ENCODE measurements around the gene ERC1. TPM values are rescaled to one million over a fixed set of nuclear protein-coding genes. Genes with fewer than 3 reads are reported as not detected.

The ERC1 gene
- polyA plus RNA-seq, 2 of the 4 experiments (the other 2 are of a cell fraction), result 14.2 to 20.9 TPM

DNA sequence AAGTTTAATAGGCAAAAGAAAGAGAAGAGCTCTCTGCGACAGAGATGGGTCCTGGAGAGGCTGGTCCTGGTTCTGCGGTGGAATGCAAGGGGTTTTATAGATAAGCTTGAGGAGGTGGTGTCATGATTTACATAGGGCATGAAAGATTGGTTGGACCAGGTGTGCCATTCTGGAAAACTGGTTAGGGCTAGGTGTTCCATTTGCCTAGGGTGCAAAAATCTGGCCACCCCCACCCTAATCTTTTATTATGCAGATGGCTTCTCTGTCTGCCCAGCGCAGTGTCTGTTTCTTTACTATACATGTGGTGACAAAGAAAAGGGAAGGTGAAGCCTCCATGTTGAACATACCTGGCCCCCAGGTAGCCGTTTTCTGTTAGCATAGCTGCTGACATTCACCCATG is 65.4 kb downstream of the ERC1 start:
- Histone ChIP-seq H3K4me3 (no peak overlapping the region), H3K4me2 (no peak overlapping the region), H3K4me1 (0 out of 3 replicates have a peak, but pooled peaks cover 7% of the 10 kb centered on the region), H3K27ac (no peak overlapping the region), H3K9me3 (peaks cover 17% of the 10 kb centered on the region; the same call in 2 of the 3 replicates)
- DNase-seq (ENCODE audit: low read depth in 1 of 2, low spot score in 1 of 2) (no peak), FAIRE-seq (no peak), ATAC-seq (no peak)
- WGBS (ENCODE audit: missing lambda C conversion rate), result 86% methylated on average over 4 of the region's 4 CpGs
- ChIA-PET CTCF (interaction anchor here (0.6 to 1.4 kb wide), 2 partner anchors 15 to 39 kb away, joined by 3 read pairs; no protein-coding TSS in a partner anchor), POLR2A (no interaction called here)
- TF ChIP-seq, protein P1, sequence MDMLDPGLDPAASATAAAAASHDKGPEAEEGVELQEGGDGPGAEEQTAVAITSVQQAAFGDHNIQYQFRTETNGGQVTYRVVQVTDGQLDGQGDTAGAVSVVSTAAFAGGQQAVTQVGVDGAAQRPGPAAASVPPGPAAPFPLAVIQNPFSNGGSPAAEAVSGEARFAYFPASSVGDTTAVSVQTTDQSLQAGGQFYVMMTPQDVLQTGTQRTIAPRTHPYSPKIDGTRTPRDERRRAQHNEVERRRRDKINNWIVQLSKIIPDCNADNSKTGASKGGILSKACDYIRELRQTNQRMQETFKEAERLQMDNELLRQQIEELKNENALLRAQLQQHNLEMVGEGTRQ (IDR thresholded peaks at IDR 0.05), result no peak
- TF ChIP-seq EHMT2 (IDR thresholded peaks at IDR 0.05; ENCODE audit: low read depth) (no peak), RCOR1 (IDR thresholded peaks at IDR 0.05; ENCODE audit: low read depth, low read length) (no peak), CBX8 (IDR thresholded peaks at IDR 0.05) (no peak), NPAS2 (CRISPR knock-in tag; IDR thresholded peaks at IDR 0.05; ENCODE audit: borderline replicate concordance) (no peak), SMC3 (IDR thresholded peaks at IDR 0.05) (no peak)
- TF ChIP-seq, protein P2, sequence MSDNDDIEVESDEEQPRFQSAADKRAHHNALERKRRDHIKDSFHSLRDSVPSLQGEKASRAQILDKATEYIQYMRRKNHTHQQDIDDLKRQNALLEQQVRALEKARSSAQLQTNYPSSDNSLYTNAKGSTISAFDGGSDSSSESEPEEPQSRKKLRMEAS (IDR thresholded peaks at IDR 0.05), result no peak
- TF ChIP-seq, protein P3, sequence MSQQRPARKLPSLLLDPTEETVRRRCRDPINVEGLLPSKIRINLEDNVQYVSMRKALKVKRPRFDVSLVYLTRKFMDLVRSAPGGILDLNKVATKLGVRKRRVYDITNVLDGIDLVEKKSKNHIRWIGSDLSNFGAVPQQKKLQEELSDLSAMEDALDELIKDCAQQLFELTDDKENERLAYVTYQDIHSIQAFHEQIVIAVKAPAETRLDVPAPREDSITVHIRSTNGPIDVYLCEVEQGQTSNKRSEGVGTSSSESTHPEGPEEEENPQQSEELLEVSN (IDR thresholded peaks at IDR 0.05; ENCODE audit: borderline replicate concordance, low read depth), result no peak
- TF ChIP-seq, protein P4, sequence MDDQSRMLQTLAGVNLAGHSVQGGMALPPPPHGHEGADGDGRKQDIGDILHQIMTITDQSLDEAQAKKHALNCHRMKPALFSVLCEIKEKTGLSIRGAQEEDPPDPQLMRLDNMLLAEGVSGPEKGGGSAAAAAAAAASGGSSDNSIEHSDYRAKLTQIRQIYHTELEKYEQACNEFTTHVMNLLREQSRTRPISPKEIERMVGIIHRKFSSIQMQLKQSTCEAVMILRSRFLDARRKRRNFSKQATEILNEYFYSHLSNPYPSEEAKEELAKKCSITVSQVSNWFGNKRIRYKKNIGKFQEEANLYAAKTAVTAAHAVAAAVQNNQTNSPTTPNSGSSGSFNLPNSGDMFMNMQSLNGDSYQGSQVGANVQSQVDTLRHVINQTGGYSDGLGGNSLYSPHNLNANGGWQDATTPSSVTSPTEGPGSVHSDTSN (IDR thresholded peaks at IDR 0.05), result no peak

DNA sequence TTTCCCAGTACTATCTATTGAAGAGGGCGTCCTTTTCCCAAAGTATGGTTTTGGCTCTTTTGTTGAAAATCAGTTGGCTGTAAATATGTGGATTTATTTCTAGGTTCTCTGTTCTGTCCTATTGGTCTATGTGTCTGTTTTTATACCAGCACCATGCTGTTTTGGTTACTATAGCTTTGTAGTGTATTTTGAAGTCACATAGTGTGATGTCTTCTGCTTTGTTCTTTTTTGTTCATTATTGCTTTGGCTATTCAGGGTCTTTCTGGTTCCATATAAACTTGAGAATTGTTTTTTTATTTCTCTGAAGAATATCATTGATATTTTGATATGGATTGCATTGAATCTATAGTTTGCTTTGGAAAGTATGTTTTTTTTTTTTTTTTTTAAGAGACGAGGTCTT is 67.4 kb downstream of the ERC1 start:
- Histone ChIP-seq H3K4me2 (no peak overlapping the region), H3K27ac (no peak overlapping the region), H3K4me1 (0 out of 3 replicates have a peak, but pooled peaks cover 3% of the 10 kb centered on the region), H3K4me3 (no peak overlapping the region), H3K9me3 (peaks cover 20% of the 10 kb centered on the region; the same call in 2 of the 3 replicates)
- TF ChIP-seq, protein P4 (IDR thresholded peaks at IDR 0.05), result no peak
- TF ChIP-seq RCOR1 (IDR thresholded peaks at IDR 0.05; ENCODE audit: low read depth, low read length), result no peak
- TF ChIP-seq JUN (IDR thresholded peaks at IDR 0.05), result no peak
- no peak for TF ChIP-seq JUNB (IDR thresholded peaks at IDR 0.05)
- no peak for TF ChIP-seq TP53 (CRISPR knock-in tag; IDR thresholded peaks at IDR 0.05)
- TF ChIP-seq MYC (IDR thresholded peaks at IDR 0.05; ENCODE audit: borderline replicate concordance, low read length), result no peak
- TF ChIP-seq HOXB5 (CRISPR knock-in tag; IDR thresholded peaks at IDR 0.05), result no peak
- TF ChIP-seq, protein P5, sequence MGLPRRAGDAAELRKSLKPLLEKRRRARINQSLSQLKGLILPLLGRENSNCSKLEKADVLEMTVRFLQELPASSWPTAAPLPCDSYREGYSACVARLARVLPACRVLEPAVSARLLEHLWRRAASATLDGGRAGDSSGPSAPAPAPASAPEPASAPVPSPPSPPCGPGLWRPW (IDR thresholded peaks at IDR 0.05), result no peak
- no peak for TF ChIP-seq RFX5 (IDR thresholded peaks at IDR 0.05)
- ChIA-PET POLR2A (no interaction called here), CTCF (no interaction called here)
- WGBS (ENCODE audit: missing lambda C conversion rate), result 86% methylated on average over 2 of the region's 2 CpGs
- ATAC-seq (no peak), FAIRE-seq (no peak), DNase-seq (ENCODE audit: low read depth in 1 of 2, low spot score in 1 of 2) (no peak)

DNA sequence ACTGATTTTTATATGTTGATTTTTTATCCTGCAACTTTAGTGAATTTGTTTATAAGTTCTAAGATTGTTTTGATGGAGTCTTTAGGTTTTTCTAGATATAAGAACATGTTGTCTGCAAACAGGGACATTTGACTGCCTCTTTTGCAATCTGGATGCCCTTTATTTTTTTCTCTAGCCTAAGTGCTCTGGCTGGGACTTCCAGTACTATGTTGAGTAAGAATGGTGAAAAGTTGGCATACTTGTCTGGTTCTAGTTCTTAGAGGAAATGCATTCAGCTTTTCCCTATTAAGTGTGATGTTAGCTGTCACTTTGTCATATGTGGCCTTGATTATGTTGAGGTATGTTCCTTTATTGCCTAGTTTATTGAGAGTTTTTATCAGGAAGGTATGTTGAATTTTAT is 68.1 kb downstream of the ERC1 start:
- Histone ChIP-seq H3K4me1 (no peaks in the 10 kb centered on the region), H3K9me3 (peaks cover 26% of the 10 kb centered on the region; the same call in 2 of the 3 replicates), H3K27ac (no peak overlapping the region), H3K4me2 (no peak overlapping the region), H3K4me3 (no peak overlapping the region)
- ChIA-PET CTCF (interaction anchor here (1.1 kb wide), 1 partner anchor 34 kb away, joined by 3 read pairs; no protein-coding TSS in a partner anchor), POLR2A (no interaction called here)
- FAIRE-seq (no peak), DNase-seq (ENCODE audit: low read depth in 1 of 2, low spot score in 1 of 2) (no peak), ATAC-seq (no peak)
- TF ChIP-seq CEBPB (IDR thresholded peaks at IDR 0.05) (no peak), HOXB13 (CRISPR knock-in tag; IDR thresholded peaks at IDR 0.05; ENCODE audit: low read depth) (no peak), FOXS1 (CRISPR knock-in tag; IDR thresholded peaks at IDR 0.05) (no peak)
